SJSA1 (cell line): ENCODE results near the gene CLCNKA. TPM values are rescaled to one million over a fixed set of nuclear protein-coding genes. Genes with fewer than 3 reads are reported as not detected.
"Not testable (repeated sequence)": the region's sequence is repeated elsewhere in the genome, so short reads cannot be mapped to it uniquely, and the experiment has no call there.

Experiments used
- DNase-seq, 2 experiments: peaks; one replicate each; pipeline ENCODE4 v3.0.0-alpha.2; 2015 to 2020; ENCODE audit warnings: low spot score in 2 of 2, low read depth in 1 of 2
- H3K27ac ChIP-seq: fragments of 250-450 bp; sonication (Bioruptor Pico); 2 replicates; pipeline ENCODE4 v1.5.1; 2020; ENCODE audit warnings: mild to moderate bottlenecking, moderate library complexity
- H3K27me3 ChIP-seq: fragments of 250-450 bp; sonication (Bioruptor Pico); replicated peaks from 2 replicates; pipeline ENCODE4 v1.5.1; 2020; ENCODE audit warnings: mild to moderate bottlenecking, moderate library complexity
- H3K36me3 ChIP-seq: fragments of 250-450 bp; sonication (Bioruptor Pico); 2 replicates; pipeline ENCODE4 v1.5.1; 2020; ENCODE audit warnings: mild to moderate bottlenecking
- H3K4me1 ChIP-seq: fragments of 250-450 bp; sonication (Bioruptor Pico); replicated peaks from 2 replicates; pipeline ENCODE4 v1.6.1; 2021; ENCODE audit warnings: mild to moderate bottlenecking
- H3K4me3 ChIP-seq: fragments of 250-450 bp; sonication (Bioruptor Pico); 2 replicates; pipeline ENCODE4 v1.5.1; 2020; ENCODE audit warnings: mild to moderate bottlenecking
- H3K9me3 ChIP-seq: fragments of 250-450 bp; sonication (Bioruptor Pico); replicated peaks from 2 replicates; pipeline ENCODE4 v1.5.1; 2020; ENCODE audit warnings: mild to moderate bottlenecking
- total RNA-seq: library from RNA; depleted of rRNA; stranded (reverse); fragments of >200 nt; shearing (Covaris generic); gene quantifications from 2 replicates; pipeline ENCODE4 v1.2.3, GENCODE V29; 2014

Gene CLCNKA
- total RNA-seq, 1 experiment from 2014 or later: not detected

GRCh38 chr1:15991427-15992186 is 30.2 kb upstream of the CLCNKA start:
- no peak overlapping the region for H3K27ac ChIP-seq
- no peak for DNase-seq
- no peaks in the 10 kb centered on the region for H3K36me3 ChIP-seq
- H3K4me3 ChIP-seq: no peak overlapping the region
- no peaks in the 10 kb centered on the region for H3K27me3 ChIP-seq
- H3K9me3 ChIP-seq: no peaks in the 10 kb centered on the region
- peaks cover 3% of the 10 kb centered on the region; the same call in 1 of the 2 replicates for H3K4me1 ChIP-seq

- H3K4me1 ChIP-seq: no peaks in the 10 kb centered on the region
- H3K9me3 ChIP-seq: no peaks in the 10 kb centered on the region
- no peak for DNase-seq
- no peak overlapping the region for H3K27ac ChIP-seq
- no peak overlapping the region for H3K4me3 ChIP-seq
- H3K36me3 ChIP-seq: no peaks in the 10 kb centered on the region
- no peaks in the 10 kb centered on the region for H3K27me3 ChIP-seq
These were observed 29.7 kb upstream of the CLCNKA start for GRCh38 chr1:15992187-15992553.

- no peaks in the 10 kb centered on the region for H3K9me3 ChIP-seq
- DNase-seq: no peak
- H3K36me3 ChIP-seq: no peaks in the 10 kb centered on the region
- H3K4me3 ChIP-seq: no peak overlapping the region
- H3K27ac ChIP-seq: no peak overlapping the region
- no peaks in the 10 kb centered on the region for H3K4me1 ChIP-seq
- H3K27me3 ChIP-seq: no peaks in the 10 kb centered on the region
These were observed 29.0 kb upstream of the CLCNKA start for GRCh38 chr1:15992582-15993500.

GRCh38 chr1:15993666-15994065 is 28.2 kb upstream of the CLCNKA start:
- no peak for DNase-seq
- Histone ChIP-seq H3K27me3 (no peaks in the 10 kb centered on the region), H3K4me1 (no peaks in the 10 kb centered on the region)

GRCh38 chr1:15994081-15994480 is 27.8 kb upstream of the CLCNKA start:
- no peak for DNase-seq
- Histone ChIP-seq H3K27ac (no peak overlapping the region), H3K36me3 (no peaks in the 10 kb centered on the region), H3K4me1 (no peaks in the 10 kb centered on the region), H3K27me3 (no peaks in the 10 kb centered on the region), H3K9me3 (no peaks in the 10 kb centered on the region), H3K4me3 (no peak overlapping the region)

More at GRCh38 chr1:15993666-15994065, 28.2 kb upstream of the CLCNKA start:
- no peaks in the 10 kb centered on the region for H3K36me3 ChIP-seq
- H3K9me3 ChIP-seq: no peaks in the 10 kb centered on the region
- H3K4me3 ChIP-seq: no peak overlapping the region
- H3K27ac ChIP-seq: no peak overlapping the region

GRCh38 chr1:15994590-15995351 is 27.1 kb upstream of the CLCNKA start:
- H3K9me3 ChIP-seq: no peaks in the 10 kb centered on the region

GRCh38 chr1:15997076-15997585 is 24.7 kb upstream of the CLCNKA start:
- H3K27ac ChIP-seq: no peak overlapping the region
- no peaks in the 10 kb centered on the region for H3K36me3 ChIP-seq
- no peaks in the 10 kb centered on the region for H3K27me3 ChIP-seq
- H3K9me3 ChIP-seq: no peaks in the 10 kb centered on the region
- H3K4me3 ChIP-seq: no peak overlapping the region
- no peak for DNase-seq
- H3K4me1 ChIP-seq: no peaks in the 10 kb centered on the region

More at GRCh38 chr1:15994590-15995351, 27.1 kb upstream of the CLCNKA start:
- Histone ChIP-seq H3K4me3 (no peak overlapping the region), H3K27ac (no peak overlapping the region), H3K4me1 (no peaks in the 10 kb centered on the region), H3K36me3 (no peaks in the 10 kb centered on the region), H3K27me3 (no peaks in the 10 kb centered on the region)
- peak; percentile 48 to 75 for DNase-seq

GRCh38 chr1:15997637-15998280 is 24.1 kb upstream of the CLCNKA start:
- H3K4me1 ChIP-seq: no peaks in the 10 kb centered on the region
- no peaks in the 10 kb centered on the region for H3K36me3 ChIP-seq
- DNase-seq: no peak
- H3K9me3 ChIP-seq: no peaks in the 10 kb centered on the region
- no peaks in the 10 kb centered on the region for H3K27me3 ChIP-seq
- H3K4me3 ChIP-seq: no peak overlapping the region
- H3K27ac ChIP-seq: no peak overlapping the region

GRCh38 chr1:15998929-15999328 is 22.9 kb upstream of the CLCNKA start:
- H3K27ac ChIP-seq: no peak overlapping the region
- no peaks in the 10 kb centered on the region for H3K36me3 ChIP-seq
- H3K4me3 ChIP-seq: no peak overlapping the region
- no peaks in the 10 kb centered on the region for H3K4me1 ChIP-seq
- no peaks in the 10 kb centered on the region for H3K9me3 ChIP-seq
- no peaks in the 10 kb centered on the region for H3K27me3 ChIP-seq
- DNase-seq: no peak

- not testable (repeated sequence) for H3K36me3 ChIP-seq, H3K9me3 ChIP-seq, H3K4me1 ChIP-seq, H3K27ac ChIP-seq, H3K4me3 ChIP-seq, DNase-seq, H3K27me3 ChIP-seq
These were observed 20.6 kb upstream of the CLCNKA start for GRCh38 chr1:16001274-16001673.

GRCh38 chr1:16005597-16005996 is 16.2 kb upstream of the CLCNKA start:
- DNase-seq: no peak
- no peak overlapping the region for H3K27ac ChIP-seq

GRCh38 chr1:16006010-16006409 is 15.8 kb upstream of the CLCNKA start:
- H3K9me3 ChIP-seq: no peaks in the 10 kb centered on the region
- no peak overlapping the region for H3K4me3 ChIP-seq
- no peak for DNase-seq
- peaks cover 6% of the 10 kb centered on the region; the same call in 1 of the 2 replicates for H3K4me1 ChIP-seq
- H3K27me3 ChIP-seq: no peaks in the 10 kb centered on the region
- no peaks in the 10 kb centered on the region for H3K36me3 ChIP-seq
- H3K27ac ChIP-seq: no peak overlapping the region

More at GRCh38 chr1:16005597-16005996, 16.2 kb upstream of the CLCNKA start:
- H3K9me3 ChIP-seq: no peaks in the 10 kb centered on the region
- no peaks in the 10 kb centered on the region for H3K36me3 ChIP-seq
- no peak overlapping the region for H3K4me3 ChIP-seq
- peaks cover 6% of the 10 kb centered on the region; the same call in 1 of the 2 replicates for H3K4me1 ChIP-seq
- no peaks in the 10 kb centered on the region for H3K27me3 ChIP-seq
